NCI-H146 treated with DMSO at 0.1 percent for 48 hours (cell line): Measurements from ENCODE around the gene CYP51A1.
"Not testable (repeated sequence)": the region's sequence is repeated elsewhere in the genome, so short reads cannot be mapped to it uniquely, and the experiment has no call there.

Source experiments
- DNase-seq: peaks from one replicate; lab custom pipeline; 2025; ENCODE audit not compliant: unreplicated experiment; lab: John Stamatoyannopoulos, UW

Gene CYP51A1

GRCh38 chr7:92131764-92132330 lies 2.4 kb downstream of the CYP51A1 start:
- no peak for DNase-seq

- DNase-seq: no peak
These were observed 3.2 kb downstream of the CYP51A1 start for GRCh38 chr7:92131093-92131492.

- no peak for DNase-seq
These were observed 12.6 kb downstream of the CYP51A1 start for GRCh38 chr7:92121681-92122080.

GRCh38 chr7:92119213-92119759 lies 15.0 kb downstream of the CYP51A1 start:
- no peak for DNase-seq

- DNase-seq: no peak
These were observed 17.3 kb downstream of the CYP51A1 start for GRCh38 chr7:92116949-92117348.

- no peak for DNase-seq
These were observed 18.5 kb downstream of the CYP51A1 start for GRCh38 chr7:92115821-92116220.

- DNase-seq: no peak
These were observed 23.4 kb downstream of the CYP51A1 start for GRCh38 chr7:92110857-92111256.

GRCh38 chr7:92108821-92109220 lies 25.5 kb downstream of the CYP51A1 start:
- no peak for DNase-seq

GRCh38 chr7:92102862-92103261 lies 31.4 kb downstream of the CYP51A1 start:
- not testable (repeated sequence) for DNase-seq

GRCh38 chr7:92100534-92100933 lies 33.7 kb downstream of the CYP51A1 start:
- DNase-seq: no peak

- no peak for DNase-seq
These were observed 38.9 kb downstream of the CYP51A1 start for GRCh38 chr7:92095380-92095779.

- DNase-seq: no peak
These were observed 42.1 kb downstream of the CYP51A1 start for GRCh38 chr7:92092210-92092609.

GRCh38 chr7:92088266-92088665 lies 46.0 kb downstream of the CYP51A1 start:
- no peak for DNase-seq

- DNase-seq: not testable (repeated sequence)
These were observed 50.4 kb downstream of the CYP51A1 start for GRCh38 chr7:92083922-92084321.

GRCh38 chr7:92076509-92076908 lies 57.8 kb downstream of the CYP51A1 start:
- no peak for DNase-seq

GRCh38 chr7:92075455-92076158 lies 58.7 kb downstream of the CYP51A1 start:
- DNase-seq: no peak

- no peak for DNase-seq
These were observed 61.6 kb downstream of the CYP51A1 start for GRCh38 chr7:92072708-92073107.

GRCh38 chr7:92072121-92072520 lies 62.2 kb downstream of the CYP51A1 start:
- DNase-seq: no peak

- no peak for DNase-seq
These were observed 63.2 kb downstream of the CYP51A1 start for GRCh38 chr7:92071032-92071431.

- DNase-seq: no peak
These were observed 69.7 kb downstream of the CYP51A1 start for GRCh38 chr7:92064438-92065029.
